Measurements from ENCODE around the gene CBX7. TPM values are rescaled to one million over a fixed set of nuclear protein-coding genes. Genes with fewer than 3 reads are reported as not detected.
A peak's percentile ranks its signal among the peaks of the same experiment; 100 is the strongest.

The CBX7 gene
- total RNA-seq (2014; rRNA removed; shearing (Covaris generic)): 0.24 and 0.63 TPM in 2 replicates

- DNase-seq (ENCODE audit: low read depth): peak; percentile 93
Observed at GRCh38 chr22:39152511-39153219, at the start of gene CBX7. CBX7 (minus strand) TSS chr22:39152680; CDS start chr22:39152444, 236 bp downstream.

- DNase-seq (ENCODE audit: low read depth): no peak
Observed at GRCh38 chr22:39197578-39197977, 45.1 kb upstream of the CBX7 start.

- DNase-seq (ENCODE audit: low read depth): no peak
Observed at GRCh38 chr22:39194098-39194497, 41.6 kb upstream of the CBX7 start.

DNA sequence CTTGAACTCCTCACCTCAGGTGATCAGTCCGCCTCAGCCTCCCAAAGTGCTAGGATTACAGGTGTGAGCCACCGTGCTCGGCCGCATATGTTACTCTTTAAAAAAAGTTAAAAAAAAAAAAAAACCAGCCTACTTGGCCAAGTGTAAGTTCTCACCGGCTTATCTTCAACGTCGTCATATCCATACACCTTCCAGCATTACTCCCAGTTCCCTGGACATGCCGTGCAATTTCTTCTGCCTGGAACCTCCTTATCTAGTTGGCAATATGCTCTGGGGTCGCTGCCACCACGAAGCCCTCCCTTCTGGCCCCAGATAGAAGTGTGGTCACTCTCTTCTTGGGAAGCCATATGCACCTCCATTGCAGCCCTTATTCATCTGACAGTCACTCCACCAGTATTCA lies 36.3 kb upstream of the CBX7 start:
- no peak for DNase-seq (ENCODE audit: low read depth)

DNA sequence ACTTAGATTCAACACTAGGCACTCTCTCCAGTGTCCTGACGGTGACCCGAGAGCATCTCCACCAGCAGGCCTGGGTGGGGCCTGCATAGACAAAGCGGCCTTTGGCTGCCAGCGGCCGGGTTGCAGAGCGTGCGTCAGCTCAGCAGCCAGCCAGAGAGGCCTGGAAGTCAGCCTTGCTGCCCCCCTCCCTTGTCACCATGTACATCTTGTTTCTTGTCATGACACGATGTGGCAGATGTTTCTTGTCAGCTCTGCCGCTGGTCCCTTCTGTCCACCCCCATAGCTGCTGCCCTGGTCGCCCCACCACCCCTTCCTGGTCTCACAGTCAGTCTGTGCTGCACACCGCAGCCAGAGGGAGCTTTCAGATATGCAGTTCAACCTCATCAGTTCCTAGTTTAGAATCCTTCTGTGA lies 33.1 kb upstream of the CBX7 start:
- DNase-seq (ENCODE audit: low read depth): no peak

DNA sequence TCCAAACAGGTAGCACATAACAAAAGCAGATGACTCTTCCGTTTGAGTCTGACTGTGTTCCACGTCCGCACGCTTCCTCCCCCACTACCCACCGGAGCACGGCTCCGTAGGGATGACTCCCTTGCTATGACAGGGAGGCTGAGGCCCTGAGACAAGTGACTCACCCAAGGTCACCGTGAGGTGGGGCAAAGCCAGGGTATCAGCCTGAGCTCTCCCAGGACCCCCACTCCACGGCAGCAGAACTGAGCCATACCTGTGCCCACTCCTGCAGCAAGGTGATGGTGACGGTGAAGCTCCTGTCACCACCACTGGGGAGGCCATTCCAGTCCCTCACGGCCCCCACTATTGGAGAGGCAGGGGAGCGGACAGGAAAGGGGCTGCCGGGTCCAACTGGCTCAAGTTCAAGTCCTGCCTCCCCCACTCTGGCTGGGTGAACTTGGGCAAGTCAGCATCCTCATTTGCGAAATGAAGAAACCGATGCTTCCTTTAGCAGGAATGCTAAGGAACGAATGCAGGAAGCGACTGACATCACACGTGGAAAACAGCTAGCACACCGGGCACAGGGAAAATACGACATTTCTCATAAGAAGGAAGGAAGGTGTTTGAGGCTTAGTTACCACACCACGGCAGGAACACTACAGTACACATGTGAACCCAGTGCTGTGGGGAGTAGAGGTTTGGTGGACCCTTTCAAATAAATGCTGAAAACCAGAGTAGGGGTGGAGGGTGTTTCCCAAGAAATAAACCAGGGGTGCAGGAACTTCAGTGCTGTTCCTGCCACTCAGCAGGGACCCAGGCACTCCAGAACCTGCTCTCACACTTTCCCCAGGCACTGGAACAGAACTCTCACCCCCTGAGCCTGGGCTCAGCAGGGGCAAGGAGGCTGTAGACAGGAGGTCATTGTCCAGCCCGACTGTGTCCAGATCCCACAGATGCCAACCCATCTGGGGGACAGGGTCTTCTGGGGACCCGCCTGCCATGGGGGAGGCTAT lies 32.4 kb upstream of the CBX7 start:
- DNase-seq (ENCODE audit: low read depth): no peak

GRCh38 chr22:39183991-39184585 lies 31.6 kb upstream of the CBX7 start:
- no peak for DNase-seq (ENCODE audit: low read depth)

DNA sequence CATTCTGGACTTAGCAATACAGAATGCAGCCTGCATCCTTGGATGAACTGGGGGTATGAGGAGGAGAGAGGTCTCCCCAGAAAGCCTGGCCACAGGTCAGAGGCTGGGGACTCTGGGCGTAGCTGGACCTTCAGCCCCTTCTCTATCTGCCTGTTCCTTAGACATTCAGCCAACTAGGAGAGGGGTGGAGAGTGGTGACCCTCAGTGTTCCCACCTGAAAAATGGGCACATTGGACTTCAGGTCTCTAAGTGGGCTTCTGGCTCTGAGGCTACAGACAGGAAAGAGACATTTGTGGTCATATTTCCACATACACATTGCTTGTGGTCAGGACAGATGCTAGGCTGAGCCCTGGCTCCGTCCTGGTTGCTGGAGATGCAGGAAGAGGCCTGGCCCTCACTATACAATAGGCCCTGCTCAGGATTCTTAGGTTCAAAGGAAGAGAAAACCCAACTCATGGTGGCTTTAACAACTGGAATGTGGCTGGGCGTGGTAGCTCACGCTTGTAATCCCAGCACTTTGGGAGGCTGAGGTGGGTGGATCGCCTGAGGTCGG lies 30.1 kb upstream of the CBX7 start:
- no peak for DNase-seq (ENCODE audit: low read depth)

DNA sequence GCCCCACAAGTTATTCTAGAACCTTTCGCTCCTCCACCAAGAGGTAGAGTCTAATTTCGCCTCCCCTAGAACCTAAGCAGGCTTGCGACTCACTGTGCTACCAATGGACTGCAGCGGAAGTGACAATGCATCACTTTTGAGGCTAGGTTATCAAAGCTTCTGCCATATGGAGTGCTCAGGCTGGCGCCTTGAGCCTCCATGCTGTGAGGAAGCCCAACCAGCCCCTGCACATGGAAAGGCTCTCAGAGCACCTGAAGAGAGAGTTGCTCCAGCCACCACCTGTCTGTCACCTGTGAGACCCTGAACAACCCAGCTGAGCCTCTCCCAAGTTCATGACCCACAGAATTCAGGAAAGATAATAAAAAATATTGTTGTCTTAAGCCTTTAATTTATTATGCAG lies 29.3 kb upstream of the CBX7 start:
- DNase-seq (ENCODE audit: low read depth): no peak

- no peak for DNase-seq (ENCODE audit: low read depth)
Observed at GRCh38 chr22:39181356-39181755, 28.9 kb upstream of the CBX7 start.

GRCh38 chr22:39179841-39180335 lies 27.4 kb upstream of the CBX7 start:
- DNase-seq (ENCODE audit: low read depth): no peak

GRCh38 chr22:39179401-39179827 lies 26.9 kb upstream of the CBX7 start:
- no peak for DNase-seq (ENCODE audit: low read depth)

DNA sequence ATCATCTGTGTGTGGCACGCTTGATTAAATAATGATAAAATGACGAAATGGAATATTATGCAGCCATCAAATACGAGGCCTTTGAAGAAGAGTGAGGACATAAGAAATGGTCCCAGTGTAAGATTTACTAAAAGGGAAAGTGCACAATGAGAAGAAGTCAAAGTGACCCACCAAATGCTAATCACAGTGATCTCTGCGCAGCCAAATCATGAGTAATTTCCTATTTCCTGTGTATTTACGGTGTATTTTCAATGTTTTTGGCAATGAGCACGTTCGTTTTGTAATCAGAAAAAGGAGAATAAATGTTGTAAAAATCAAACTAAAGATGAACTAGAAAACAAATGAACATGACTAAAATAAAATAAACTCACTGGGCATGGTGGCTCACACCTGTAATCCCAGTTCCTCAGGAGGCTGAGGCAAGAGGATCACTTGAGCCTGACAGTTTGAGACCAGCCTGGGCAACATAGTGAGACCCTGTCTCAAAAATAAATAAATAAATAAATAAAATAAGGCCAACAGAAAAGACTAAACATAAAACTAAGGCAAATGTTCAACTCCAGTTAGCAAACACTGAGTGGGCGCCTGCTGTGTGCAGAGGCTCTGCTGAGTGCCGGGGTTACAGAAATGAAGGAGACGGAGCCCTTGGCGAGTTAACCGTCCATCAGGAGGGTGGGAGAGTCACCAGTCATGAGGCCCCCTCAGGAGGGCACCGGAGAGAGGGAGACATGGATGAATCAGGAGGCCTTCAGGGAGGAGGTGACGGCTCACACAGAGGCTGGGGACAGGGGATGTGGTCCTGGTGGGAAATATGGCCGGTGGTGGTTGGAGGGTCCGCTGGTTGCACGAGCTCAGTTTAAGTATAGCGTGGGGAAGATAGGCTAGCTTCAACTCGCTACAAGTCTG lies 26.0 kb upstream of the CBX7 start:
- no peak for DNase-seq (ENCODE audit: low read depth)

- no peak for DNase-seq (ENCODE audit: low read depth)
Observed at GRCh38 chr22:39177791-39178190, 25.3 kb upstream of the CBX7 start.

DNA sequence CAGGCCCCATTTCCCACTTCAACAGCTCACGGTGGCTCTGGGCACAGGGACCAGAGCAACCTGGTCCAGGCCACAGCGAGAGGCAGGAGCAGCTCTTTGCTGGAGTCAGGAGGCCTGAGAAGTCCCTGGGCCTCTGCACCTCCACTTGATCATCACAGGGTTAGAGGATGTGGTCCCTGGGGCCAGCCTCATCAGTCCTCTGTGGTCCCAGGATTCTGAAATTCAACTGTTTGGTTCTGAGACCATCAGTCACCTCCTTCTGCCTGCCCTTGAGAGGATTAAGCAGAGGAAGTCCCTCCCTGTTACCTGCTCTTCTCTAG lies 24.9 kb upstream of the CBX7 start:
- DNase-seq (ENCODE audit: low read depth): no peak

DNA sequence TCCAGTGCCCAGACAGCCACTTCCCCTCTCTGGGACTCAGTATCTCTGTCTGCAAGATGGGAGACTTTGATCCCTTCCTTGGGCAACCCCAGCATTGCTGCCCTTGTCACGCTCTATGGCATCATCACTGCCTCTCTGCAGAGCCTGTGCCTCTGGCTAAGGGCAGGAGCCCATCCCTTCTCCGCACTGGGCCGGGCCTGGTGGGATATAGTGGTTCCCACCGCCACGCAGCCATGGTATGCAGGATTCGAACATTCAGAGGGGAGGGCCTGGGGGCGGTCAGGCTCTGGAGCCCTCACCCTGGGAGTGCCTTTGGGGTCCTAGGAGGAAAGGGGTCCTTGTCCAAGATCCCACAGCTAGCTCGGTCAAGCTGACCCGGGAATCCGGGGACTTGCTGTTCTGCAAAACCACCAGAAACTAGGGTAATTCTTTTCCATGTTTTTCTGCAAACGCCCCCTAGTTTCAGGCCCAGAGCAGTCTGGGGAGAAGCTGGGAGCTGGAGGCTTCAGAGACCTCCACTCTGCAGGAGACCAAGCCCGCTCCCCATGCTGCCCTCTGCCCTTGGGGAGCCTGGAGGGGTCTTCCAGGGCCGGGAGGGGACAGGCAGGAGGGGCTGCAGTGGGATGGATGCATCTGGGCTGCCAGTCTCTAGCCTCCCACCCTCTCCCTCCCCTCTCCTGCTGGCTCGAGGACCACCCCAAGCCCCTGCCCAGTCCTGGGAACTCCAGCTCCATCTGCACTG lies 24.4 kb upstream of the CBX7 start:
- peak; percentile 33 for DNase-seq (ENCODE audit: low read depth)

- DNase-seq (ENCODE audit: low read depth): peak; percentile 87
Observed at GRCh38 chr22:39176143-39176713, 23.7 kb upstream of the CBX7 start.

- no peak for DNase-seq (ENCODE audit: low read depth)
Observed at GRCh38 chr22:39175353-39176142, 23.1 kb upstream of the CBX7 start.
